SK-N-MC (cell line): Measurements from ENCODE around the gene LONRF2.

ENCODE experiments used
- DNase-seq: peaks from one replicate; pipeline ENCODE4 v3.0.0-alpha.2; 2011; ENCODE audit warnings: low read depth, low spot score
- H3K27ac ChIP-seq: fragments of 200-600 bp; sonication (generic); 2 replicates; pipeline ENCODE4 v1.5.1; 2016; ENCODE audit warnings: mixed run types
- H3K36me3 ChIP-seq: fragments of 200-600 bp; sonication (generic); 2 replicates; pipeline ENCODE4 v1.6.1; 2017; ENCODE audit warnings: antibody characterized with exemption, low read length, mixed read lengths; ENCODE audit not compliant: insufficient read depth
- H3K4me3 ChIP-seq: fragments of 200-600 bp; sonication (generic); 2 replicates; pipeline ENCODE4 v1.5.1; 2016
- H3K9ac ChIP-seq: fragments of 200-600 bp; sonication (generic); 2 replicates; pipeline ENCODE4 v1.8.0; 2017; ENCODE audit warnings: mixed run types, mixed read lengths; ENCODE audit not compliant: insufficient read length
- H3K9me3 ChIP-seq: fragments of 200-600 bp; sonication (generic); 2 replicates; pipeline ENCODE4 v1.6.1; 2017; ENCODE audit warnings: low read depth, mild to moderate bottlenecking, antibody characterized with exemption, low read length, moderate library complexity, mixed read lengths
- EZH2 ChIP-seq: fragments of 200-600 bp; sonication (generic); IDR thresholded peaks from one replicate; pipeline ENCODE4 v1.6.1; 2017; ENCODE audit warnings: antibody characterized with exemption
- FOXP2 ChIP-seq: optimal IDR thresholded peaks from 2 replicates; pipeline ENCODE3; 2011; ENCODE audit warnings: mild to moderate bottlenecking, moderate library complexity; ENCODE audit not compliant: insufficient read depth; ENCODE audit errors: extremely low read length, control extremely low read depth
- POLR2AphosphoS5 ChIP-seq: IDR thresholded peaks from 2 replicates; pipeline ENCODE4 v1.6.1; 2012; ENCODE audit warnings: mild to moderate bottlenecking, low read depth, low read length, borderline replicate concordance

Gene LONRF2

DNA sequence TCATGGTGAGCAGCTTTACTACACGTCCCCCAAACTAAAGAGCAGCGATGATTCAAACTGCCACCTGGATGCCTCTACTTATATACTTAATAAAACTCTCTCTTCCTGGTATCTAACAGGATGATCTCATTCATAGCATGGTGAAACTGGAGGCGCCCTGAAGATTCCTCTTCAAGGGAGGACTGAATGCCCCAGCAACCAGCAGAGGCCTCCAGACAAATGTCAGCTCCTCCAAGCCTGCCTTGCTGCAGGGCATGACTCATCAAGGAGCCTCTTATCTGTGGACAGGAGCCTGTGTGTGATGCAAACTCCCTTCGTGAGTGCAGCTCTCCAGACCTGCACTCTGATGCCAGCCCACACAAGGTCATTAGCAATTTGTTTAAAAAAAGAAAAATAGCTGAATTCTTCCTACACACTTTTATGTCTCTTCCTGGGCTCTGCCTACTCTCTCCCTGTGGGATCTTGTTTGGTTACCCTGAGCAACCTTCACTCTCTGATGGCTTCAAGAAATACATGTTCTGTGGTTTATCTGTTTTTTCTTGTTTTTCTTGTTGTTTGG, 30.2 kb downstream of the LONRF2 start:
- no peaks in the 10 kb centered on the region for H3K9me3 ChIP-seq
- no peak for DNase-seq
- H3K4me3 ChIP-seq = no peak overlapping the region
- no peaks in the 10 kb centered on the region for H3K36me3 ChIP-seq
- no peak overlapping the region for H3K9ac ChIP-seq
- H3K27ac ChIP-seq = no peak overlapping the region
- TF ChIP-seq POLR2AphosphoS5 (no peak), FOXP2 (no peak), EZH2 (no peak)

- no peaks in the 10 kb centered on the region for H3K36me3 ChIP-seq
- no peak overlapping the region for H3K9ac ChIP-seq
- DNase-seq = no peak
- TF ChIP-seq FOXP2 (no peak), POLR2AphosphoS5 (no peak), EZH2 (no peak)
- H3K9me3 ChIP-seq = no peaks in the 10 kb centered on the region
- H3K27ac ChIP-seq = no peak overlapping the region
- no peak overlapping the region for H3K4me3 ChIP-seq
Observed at GRCh38 chr2:100291152-100291970, 30.9 kb downstream of the LONRF2 start.

GRCh38 chr2:100290718-100291151, 31.6 kb downstream of the LONRF2 start:
- H3K36me3 ChIP-seq = no peaks in the 10 kb centered on the region
- no peak overlapping the region for H3K27ac ChIP-seq
- DNase-seq = no peak
- TF ChIP-seq POLR2AphosphoS5 (no peak), EZH2 (no peak), FOXP2 (no peak)
- no peaks in the 10 kb centered on the region for H3K9me3 ChIP-seq
- no peak overlapping the region for H3K4me3 ChIP-seq
- no peak overlapping the region for H3K9ac ChIP-seq

- DNase-seq = no peak
- Histone ChIP-seq H3K4me3 (no peak overlapping the region), H3K36me3 (no peaks in the 10 kb centered on the region), H3K9ac (no peak overlapping the region), H3K27ac (no peak overlapping the region), H3K9me3 (no peaks in the 10 kb centered on the region)
- TF ChIP-seq EZH2 = no peak
- TF ChIP-seq FOXP2 = no peak
- TF ChIP-seq POLR2AphosphoS5 = no peak
Observed at GRCh38 chr2:100289020-100289419, 33.3 kb downstream of the LONRF2 start.

- no peak overlapping the region for H3K9ac ChIP-seq
- no peaks in the 10 kb centered on the region for H3K9me3 ChIP-seq
- TF ChIP-seq EZH2 = no peak
- no peak for TF ChIP-seq FOXP2
- no peak for TF ChIP-seq POLR2AphosphoS5
- H3K36me3 ChIP-seq = no peaks in the 10 kb centered on the region
- no peak overlapping the region for H3K4me3 ChIP-seq
- DNase-seq = no peak
- no peak overlapping the region for H3K27ac ChIP-seq
Observed at GRCh38 chr2:100286318-100286717, 36.0 kb downstream of the LONRF2 start.

- no peak overlapping the region for H3K9ac ChIP-seq
- no peak overlapping the region for H3K4me3 ChIP-seq
- no peak for TF ChIP-seq POLR2AphosphoS5
- TF ChIP-seq EZH2 = no peak
- TF ChIP-seq FOXP2 = no peak
- no peak for DNase-seq
- no peaks in the 10 kb centered on the region for H3K36me3 ChIP-seq
- H3K27ac ChIP-seq = no peak overlapping the region
- no peaks in the 10 kb centered on the region for H3K9me3 ChIP-seq
Observed at GRCh38 chr2:100285691-100286090, 36.6 kb downstream of the LONRF2 start.

DNA sequence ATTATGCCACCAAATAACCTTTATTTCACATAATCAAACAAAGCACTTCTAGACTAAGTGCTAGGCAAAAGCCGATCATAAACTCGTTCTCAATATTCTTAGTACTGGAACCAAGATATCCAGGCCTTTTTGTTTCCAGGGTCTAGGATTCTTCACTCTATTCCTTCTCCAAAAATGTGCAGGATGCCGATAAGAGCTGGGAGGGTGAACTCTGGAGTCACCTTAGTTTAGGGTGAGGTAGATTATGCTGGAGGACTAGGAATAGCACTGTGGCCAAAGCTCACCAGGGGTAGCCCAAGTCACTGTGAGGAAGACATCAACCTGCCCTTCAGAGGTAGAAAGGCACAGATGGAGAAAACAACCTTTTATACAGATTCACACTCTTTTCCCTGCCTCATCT, 37.3 kb downstream of the LONRF2 start:
- TF ChIP-seq EZH2 (no peak), POLR2AphosphoS5 (no peak), FOXP2 (no peak)
- Histone ChIP-seq H3K4me3 (no peak overlapping the region), H3K27ac (no peak overlapping the region), H3K9ac (no peak overlapping the region), H3K36me3 (no peaks in the 10 kb centered on the region), H3K9me3 (no peaks in the 10 kb centered on the region)
- no peak for DNase-seq

DNA sequence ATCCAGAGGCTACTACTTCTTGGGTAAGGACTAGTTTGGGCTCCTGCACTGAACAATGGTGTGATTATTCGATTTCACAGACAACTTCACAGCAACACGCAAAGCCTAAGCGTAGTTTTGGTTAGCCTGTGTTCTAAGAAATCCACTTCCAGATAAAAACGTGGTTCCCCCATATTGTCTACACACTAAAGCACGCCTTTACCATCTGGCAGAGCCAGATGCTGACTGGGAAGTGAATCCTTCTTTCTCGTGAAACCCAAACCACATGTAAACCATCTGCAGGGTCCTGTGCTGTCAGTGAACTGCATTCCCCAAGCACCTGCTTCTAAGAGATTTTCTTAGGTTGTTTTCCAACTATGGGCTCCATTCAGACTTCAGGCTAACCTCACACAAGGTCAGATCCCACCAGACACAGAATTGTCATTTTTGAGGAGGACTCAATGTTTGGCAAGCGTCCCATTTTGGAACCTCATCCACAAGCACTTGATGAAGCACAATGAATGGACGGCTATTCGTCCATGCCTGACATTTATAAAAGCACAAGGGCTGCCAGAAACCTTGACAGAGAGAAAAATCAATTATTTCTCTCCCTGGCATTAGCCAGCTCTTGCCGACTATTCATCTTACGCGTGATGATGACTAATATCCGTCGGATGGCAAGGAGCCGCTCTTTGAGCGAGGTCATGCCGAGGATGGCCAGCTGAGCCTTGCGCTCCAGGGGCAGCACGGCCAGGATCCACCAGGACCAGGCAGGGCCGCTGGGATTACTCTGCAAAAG, 38.4 kb downstream of the LONRF2 start:
- Histone ChIP-seq H3K36me3 (no peaks in the 10 kb centered on the region), H3K9me3 (no peaks in the 10 kb centered on the region), H3K4me3 (no peak overlapping the region), H3K9ac (no peak overlapping the region), H3K27ac (no peak overlapping the region)
- no peak for DNase-seq
- TF ChIP-seq EZH2 (no peak), POLR2AphosphoS5 (no peak), FOXP2 (no peak)
